Colon (tissue), 2 donors: Measurements from ENCODE around the gene CST3.

Experiments used
- FAIRE-seq: peaks from 2 replicates; lab custom pipeline; 2012; peaks lifted over from hg19 to GRCh38; lab: Jason Lieb, UNC
- donor health status: control.
- donor health status: control.

CST3 gene

GRCh38 chr20:23602241-23602640, 35.5 kb downstream of the CST3 start:
- FAIRE-seq, result no peak

- FAIRE-seq, result no peak
Measured at GRCh38 chr20:23601715-23602114, 36.0 kb downstream of the CST3 start.

- no peak for FAIRE-seq
Measured at GRCh38 chr20:23598481-23598880, 39.3 kb downstream of the CST3 start.

- no peak for FAIRE-seq
Measured at GRCh38 chr20:23596579-23597250, 41.0 kb downstream of the CST3 start.

- FAIRE-seq, result no peak
Measured at GRCh38 chr20:23595941-23596340, 41.8 kb downstream of the CST3 start.

GRCh38 chr20:23588434-23589403, 49.0 kb downstream of the CST3 start:
- FAIRE-seq, result no peak

GRCh38 chr20:23587631-23588030, 50.1 kb downstream of the CST3 start:
- no peak for FAIRE-seq

GRCh38 chr20:23586735-23587525, 50.8 kb downstream of the CST3 start:
- FAIRE-seq, result no peak

GRCh38 chr20:23585808-23586734, 51.7 kb downstream of the CST3 start:
- FAIRE-seq, result no peak

- FAIRE-seq, result no peak
Measured at GRCh38 chr20:23585449-23585807, 52.3 kb downstream of the CST3 start.

- no peak for FAIRE-seq
Measured at GRCh38 chr20:23584434-23585199, 53.1 kb downstream of the CST3 start.
